ENCODE measurements around the gene NELL1.
A peak's percentile ranks its signal among the peaks of the same experiment; 100 is the strongest.

Gene NELL1

GRCh38 chr11:21554284-21554683 is 884.9 kb downstream of the NELL1 start:
- no peaks in the 10 kb centered on the region for H3K9me3 ChIP-seq (ENCODE audit: low read depth, low read length)
- peak overlapping the region; percentile 51 for H3K4me3 ChIP-seq
- H3K36me3 ChIP-seq (ENCODE audit: insufficient read depth, low read length) = no peaks in the 10 kb centered on the region; the same call in 1 of the 2 replicates
- H3K9ac ChIP-seq (ENCODE audit: insufficient read length) = peak overlapping the region; percentile 54
- no peak for DNase-seq (ENCODE audit: low read depth, low spot score)
- no peak for TF ChIP-seq POLR2AphosphoS5 (IDR thresholded peaks at IDR 0.05; ENCODE audit: borderline replicate concordance, low read depth, low read length)
- no peak for TF ChIP-seq FOXP2 (optimal IDR thresholded peaks at IDR 0.05; ENCODE audit: control extremely low read depth, extremely low read length, insufficient read depth)
- no peak for TF ChIP-seq EZH2 (IDR thresholded peaks at IDR 0.05)
- H3K27ac ChIP-seq = peak overlapping the region; percentile 99

- TF ChIP-seq EZH2 (IDR thresholded peaks at IDR 0.05) = no peak
- TF ChIP-seq FOXP2 (optimal IDR thresholded peaks at IDR 0.05; ENCODE audit: control extremely low read depth, extremely low read length, insufficient read depth) = peak; percentile 98
- peak; percentile 74; the same call in 1 of the 2 replicates for TF ChIP-seq POLR2AphosphoS5 (IDR thresholded peaks at IDR 0.05; ENCODE audit: borderline replicate concordance, low read depth, low read length)
- Histone ChIP-seq H3K27ac (peak overlapping the region; percentile 99), H3K9me3 (ENCODE audit: low read depth, low read length) (no peaks in the 10 kb centered on the region), H3K4me3 (peak overlapping the region; percentile 74), H3K9ac (ENCODE audit: insufficient read length) (peak overlapping the region; percentile 58), H3K36me3 (ENCODE audit: insufficient read depth, low read length) (no peaks in the 10 kb centered on the region; the same call in 1 of the 2 replicates)
- peak; percentile 94 for DNase-seq (ENCODE audit: low read depth, low spot score)
Observed at GRCh38 chr11:21556926-21557325, 887.5 kb downstream of the NELL1 start.

- TF ChIP-seq POLR2AphosphoS5 (IDR thresholded peaks at IDR 0.05; ENCODE audit: borderline replicate concordance, low read depth, low read length) (no peak), EZH2 (IDR thresholded peaks at IDR 0.05) (no peak), FOXP2 (optimal IDR thresholded peaks at IDR 0.05; ENCODE audit: control extremely low read depth, extremely low read length, insufficient read depth) (no peak)
- Histone ChIP-seq H3K27ac (no peak overlapping the region), H3K9me3 (ENCODE audit: low read depth, low read length) (no peaks in the 10 kb centered on the region), H3K36me3 (ENCODE audit: insufficient read depth, low read length) (no peaks in the 10 kb centered on the region; the same call in 1 of the 2 replicates), H3K9ac (ENCODE audit: insufficient read length) (no peak overlapping the region), H3K4me3 (no peak overlapping the region)
- DNase-seq (ENCODE audit: low read depth, low spot score) = no peak
Observed at GRCh38 chr11:21560466-21560975, 891.1 kb downstream of the NELL1 start.

- TF ChIP-seq POLR2AphosphoS5 (IDR thresholded peaks at IDR 0.05; ENCODE audit: borderline replicate concordance, low read depth, low read length) (no peak), EZH2 (IDR thresholded peaks at IDR 0.05) (no peak), FOXP2 (optimal IDR thresholded peaks at IDR 0.05; ENCODE audit: control extremely low read depth, extremely low read length, insufficient read depth) (no peak)
- no peak for DNase-seq (ENCODE audit: low read depth, low spot score)
- no peaks in the 10 kb centered on the region for H3K9me3 ChIP-seq (ENCODE audit: low read depth, low read length)
- H3K36me3 ChIP-seq (ENCODE audit: insufficient read depth, low read length) = no peaks in the 10 kb centered on the region; the same call in 1 of the 2 replicates
- peak overlapping the region; percentile 69 for H3K27ac ChIP-seq
- H3K4me3 ChIP-seq = 0 out of 2 replicates have a peak overlapping the region, but pooled peaks have one; percentile 12
- H3K9ac ChIP-seq (ENCODE audit: insufficient read length) = no peak overlapping the region
Observed at GRCh38 chr11:21561581-21561980, 892.2 kb downstream of the NELL1 start.

GRCh38 chr11:21564095-21564494 is 894.7 kb downstream of the NELL1 start:
- H3K27ac ChIP-seq = no peak overlapping the region
- no peaks in the 10 kb centered on the region for H3K36me3 ChIP-seq (ENCODE audit: insufficient read depth, low read length)
- DNase-seq (ENCODE audit: low read depth, low spot score) = no peak
- H3K4me3 ChIP-seq = no peak overlapping the region
- H3K9me3 ChIP-seq (ENCODE audit: low read depth, low read length) = no peaks in the 10 kb centered on the region
- H3K9ac ChIP-seq (ENCODE audit: insufficient read length) = no peak overlapping the region
- TF ChIP-seq EZH2 (IDR thresholded peaks at IDR 0.05) = no peak
- TF ChIP-seq FOXP2 (optimal IDR thresholded peaks at IDR 0.05; ENCODE audit: control extremely low read depth, extremely low read length, insufficient read depth) = no peak
- TF ChIP-seq POLR2AphosphoS5 (IDR thresholded peaks at IDR 0.05; ENCODE audit: borderline replicate concordance, low read depth, low read length) = no peak

- no peak for TF ChIP-seq EZH2 (IDR thresholded peaks at IDR 0.05)
- no peak for TF ChIP-seq FOXP2 (optimal IDR thresholded peaks at IDR 0.05; ENCODE audit: control extremely low read depth, extremely low read length, insufficient read depth)
- TF ChIP-seq POLR2AphosphoS5 (IDR thresholded peaks at IDR 0.05; ENCODE audit: borderline replicate concordance, low read depth, low read length) = no peak
- Histone ChIP-seq H3K9me3 (ENCODE audit: low read depth, low read length) (no peaks in the 10 kb centered on the region), H3K4me3 (peak overlapping the region; percentile 24; the same call in 1 of the 2 replicates), H3K36me3 (ENCODE audit: insufficient read depth, low read length) (no peaks in the 10 kb centered on the region), H3K9ac (ENCODE audit: insufficient read length) (no peak overlapping the region), H3K27ac (peak overlapping the region; percentile 44; the same call in 1 of the 2 replicates)
- DNase-seq (ENCODE audit: low read depth, low spot score) = no peak
Observed at GRCh38 chr11:21564833-21565682, 895.7 kb downstream of the NELL1 start.

GRCh38 chr11:21566521-21567117 is 897.2 kb downstream of the NELL1 start:
- H3K27ac ChIP-seq = no peak overlapping the region
- DNase-seq (ENCODE audit: low read depth, low spot score) = no peak
- no peak overlapping the region for H3K4me3 ChIP-seq
- no peak for TF ChIP-seq FOXP2 (optimal IDR thresholded peaks at IDR 0.05; ENCODE audit: control extremely low read depth, extremely low read length, insufficient read depth)
- no peak for TF ChIP-seq POLR2AphosphoS5 (IDR thresholded peaks at IDR 0.05; ENCODE audit: borderline replicate concordance, low read depth, low read length)
- no peak for TF ChIP-seq EZH2 (IDR thresholded peaks at IDR 0.05)
- H3K36me3 ChIP-seq (ENCODE audit: insufficient read depth, low read length) = no peaks in the 10 kb centered on the region
- H3K9me3 ChIP-seq (ENCODE audit: low read depth, low read length) = no peaks in the 10 kb centered on the region
- no peak overlapping the region for H3K9ac ChIP-seq (ENCODE audit: insufficient read length)

GRCh38 chr11:21567645-21568290 is 898.4 kb downstream of the NELL1 start:
- DNase-seq (ENCODE audit: low read depth, low spot score) = no peak
- TF ChIP-seq FOXP2 (optimal IDR thresholded peaks at IDR 0.05; ENCODE audit: control extremely low read depth, extremely low read length, insufficient read depth) (no peak), POLR2AphosphoS5 (IDR thresholded peaks at IDR 0.05; ENCODE audit: borderline replicate concordance, low read depth, low read length) (no peak)
- H3K9me3 ChIP-seq (ENCODE audit: low read depth, low read length) = no peaks in the 10 kb centered on the region
- no peaks in the 10 kb centered on the region for H3K36me3 ChIP-seq (ENCODE audit: insufficient read depth, low read length)
- H3K9ac ChIP-seq (ENCODE audit: insufficient read length) = no peak overlapping the region
- no peak overlapping the region for H3K4me3 ChIP-seq
- H3K27ac ChIP-seq = no peak overlapping the region

Data from SK-N-MC (cell line).